Activated T-helper 1 cell treated with anti-CD3 and anti-CD28 coated beads, Interleukin-2, amount 50 U/mL, for 16 hours (primary cell): ENCODE results near the gene ASB8.
A peak's percentile ranks its signal among the peaks of the same experiment; 100 is the strongest.

Experiments
- DNase-seq, 2 donors: peaks; one replicate each; pipeline ENCODE4 v3.0.0-alpha.2; 2020; ENCODE audit warnings: low read depth in 1 of 2, low spot score in 1 of 2

The ASB8 gene

GRCh38 chr12:48106681-48107613 is 50.4 kb downstream of the ASB8 start:
- no peak for DNase-seq

DNA sequence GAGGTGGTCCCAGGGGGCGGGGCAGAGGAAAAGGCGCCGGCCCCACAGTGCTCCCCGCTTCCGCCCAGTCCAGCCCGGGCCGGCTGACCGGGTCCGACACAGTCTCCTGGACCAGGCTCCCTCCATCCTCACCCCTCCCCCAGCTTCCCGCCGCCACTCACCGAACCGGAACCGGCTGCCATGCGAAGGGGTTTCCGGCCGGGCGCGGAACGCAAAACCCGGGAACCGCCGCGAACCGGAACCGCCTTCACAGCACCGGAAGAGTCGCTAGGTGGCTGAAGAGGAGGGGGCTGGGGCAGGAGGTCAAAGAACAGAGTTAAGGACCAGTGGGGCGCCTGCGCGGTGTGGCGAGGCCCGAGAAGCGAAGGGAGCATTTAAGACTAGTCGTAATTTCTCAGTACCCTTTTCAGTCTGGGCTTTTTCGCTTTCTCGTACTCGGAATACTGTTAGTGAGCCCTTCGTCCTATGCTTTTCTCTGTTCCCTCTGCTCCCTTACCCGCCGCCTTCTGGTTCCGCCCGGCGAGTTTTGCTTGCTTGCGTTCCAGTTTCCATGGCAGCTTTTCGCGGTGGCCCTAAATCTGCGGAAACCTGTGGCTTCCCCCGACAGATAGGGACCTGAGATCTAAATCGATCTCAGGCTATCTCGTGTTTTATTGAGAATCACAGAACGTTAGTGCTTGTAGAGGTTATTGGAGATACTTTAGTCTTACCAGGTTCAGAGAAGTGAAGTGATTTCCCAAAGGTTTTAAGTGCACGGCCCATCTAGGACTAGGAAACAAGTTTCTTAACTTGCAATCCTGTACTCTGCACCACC is 51.2 kb downstream of the ASB8 start, which contains the start of gene SENP1:
TSS of gene SENP1 (minus strand) at position 213 of the 814 bp plus-strand sequence. CDS start 4,607 bp downstream, outside the sequence.
- DNase-seq: peak; percentile 79 to 83

- peak; percentile 14 to 41 for DNase-seq
Measured at GRCh38 chr12:48105321-48105866, 51.9 kb downstream of the ASB8 start.

- no peak for DNase-seq
Measured at GRCh38 chr12:48104531-48104930, 52.8 kb downstream of the ASB8 start.
